ENCODE data around the gene INPP5A. TPM values are rescaled to one million over a fixed set of nuclear protein-coding genes. Genes with fewer than 3 reads are reported as not detected.

The INPP5A gene
- total RNA-seq, 1 donor from 2014 or later = 29.5 TPM

GRCh38 chr10:132612571-132613504, 75.3 kb downstream of the INPP5A start:
- no peak overlapping the region for H3K4me3 ChIP-seq (ENCODE audit: low read depth, low read length)
- H3K36me3 ChIP-seq (ENCODE audit: control insufficient read depth, insufficient read depth, low read length) = no peaks in the 10 kb centered on the region
- H3K27me3 ChIP-seq (ENCODE audit: control insufficient read depth, insufficient read depth, low read length) = no peaks in the 10 kb centered on the region
- FAIRE-seq = no peak
- DNase-seq (ENCODE audit: low read depth) = no peak
- no peak for TF ChIP-seq CTCF (IDR thresholded peaks at IDR 0.05; ENCODE audit: insufficient read depth, low read length, severe bottlenecking)

- Histone ChIP-seq H3K36me3 (ENCODE audit: control insufficient read depth, insufficient read depth, low read length) (no peaks in the 10 kb centered on the region), H3K27me3 (ENCODE audit: control insufficient read depth, insufficient read depth, low read length) (no peaks in the 10 kb centered on the region), H3K4me3 (ENCODE audit: low read depth, low read length) (no peak overlapping the region)
- no peak for DNase-seq (ENCODE audit: low read depth)
- TF ChIP-seq CTCF (IDR thresholded peaks at IDR 0.05; ENCODE audit: insufficient read depth, low read length, severe bottlenecking) = no peak
- FAIRE-seq = no peak
These were observed 76.2 kb downstream of the INPP5A start for GRCh38 chr10:132613566-132614348.

GRCh38 chr10:132614431-132615340, 77.1 kb downstream of the INPP5A start:
- FAIRE-seq (no peak), DNase-seq (ENCODE audit: low read depth) (no peak)
- no peak overlapping the region for H3K4me3 ChIP-seq (ENCODE audit: low read depth, low read length)
- no peaks in the 10 kb centered on the region for H3K36me3 ChIP-seq (ENCODE audit: control insufficient read depth, insufficient read depth, low read length)
- H3K27me3 ChIP-seq (ENCODE audit: control insufficient read depth, insufficient read depth, low read length) = no peaks in the 10 kb centered on the region
- no peak for TF ChIP-seq CTCF (IDR thresholded peaks at IDR 0.05; ENCODE audit: insufficient read depth, low read length, severe bottlenecking)

- no peak for DNase-seq (ENCODE audit: low read depth)
- Histone ChIP-seq H3K4me3 (ENCODE audit: low read depth, low read length) (no peak overlapping the region), H3K27me3 (ENCODE audit: control insufficient read depth, insufficient read depth, low read length) (no peaks in the 10 kb centered on the region), H3K36me3 (ENCODE audit: control insufficient read depth, insufficient read depth, low read length) (no peaks in the 10 kb centered on the region)
- no peak for FAIRE-seq
- TF ChIP-seq CTCF (IDR thresholded peaks at IDR 0.05; ENCODE audit: insufficient read depth, low read length, severe bottlenecking) = no peak
These were observed 78.0 kb downstream of the INPP5A start for GRCh38 chr10:132615341-132616169.

Measured in bronchial epithelial cell (primary cell).